ENCODE data around the gene GNAT1. TPM values are rescaled to one million over a fixed set of nuclear protein-coding genes. Genes with fewer than 3 reads are reported as not detected.

The GNAT1 gene
- total RNA-seq, 1 experiment from 2014 or later, result not detected

DNA sequence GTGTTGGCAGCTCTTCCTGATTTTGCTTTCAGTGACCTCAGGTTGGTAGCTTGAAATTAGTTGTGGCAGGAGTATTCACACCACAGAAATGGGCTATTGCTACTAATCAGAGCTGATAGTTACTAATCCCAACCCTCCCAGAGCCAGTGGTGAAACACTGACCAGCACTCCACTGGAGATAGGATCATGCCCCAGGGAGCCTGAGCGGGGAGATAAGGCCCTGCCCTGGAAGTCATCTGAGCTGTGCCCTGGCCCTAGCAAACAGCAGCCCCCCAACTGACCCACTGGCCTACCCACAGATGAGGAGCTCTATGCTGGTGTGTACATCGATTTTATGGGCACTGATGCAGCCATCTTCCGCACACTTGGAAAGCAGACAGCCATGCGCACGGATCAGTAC lies 9.4 kb upstream of the GNAT1 start:
- no peak overlapping the region for H3K4me3 ChIP-seq (ENCODE audit: insufficient read depth, low read depth, low read length)
- H3K36me3 ChIP-seq (replicated peaks; ENCODE audit: control insufficient read depth, insufficient read depth, low read length), result peaks cover 26% of the 10 kb centered on the region
- no peak for DNase-seq

DNA sequence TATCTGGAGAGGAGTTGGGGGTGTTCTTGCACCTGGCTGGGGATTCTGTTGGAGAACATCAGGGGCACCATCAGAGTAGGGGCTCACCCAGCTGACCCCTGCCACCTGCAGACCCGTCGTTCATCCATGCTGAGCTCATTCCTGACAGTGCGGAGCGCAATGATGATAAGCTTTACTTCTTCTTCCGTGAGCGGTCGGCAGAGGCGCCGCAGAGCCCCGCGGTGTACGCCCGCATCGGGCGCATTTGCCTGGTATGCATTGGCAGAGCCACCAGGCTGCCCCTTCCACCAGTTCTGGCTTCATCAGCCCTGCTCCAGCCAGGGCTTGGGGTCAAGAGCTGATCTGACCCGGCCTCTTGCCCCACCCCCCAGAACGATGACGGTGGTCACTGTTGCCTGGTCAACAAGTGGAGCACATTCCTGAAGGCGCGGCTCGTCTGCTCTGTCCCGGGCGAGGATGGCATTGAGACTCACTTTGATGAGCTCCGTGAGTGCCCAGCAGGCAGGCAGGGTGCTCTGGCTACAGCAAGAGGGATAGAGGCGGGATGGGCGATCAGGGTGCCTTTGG lies 8.8 kb upstream of the GNAT1 start:
- no peaks in the 10 kb centered on the region for H3K27me3 ChIP-seq (ENCODE audit: control insufficient read depth, insufficient read depth, low read length)

More for the DNA sequence above, 9.4 kb upstream of the GNAT1 start:
- no peaks in the 10 kb centered on the region for H3K27me3 ChIP-seq (ENCODE audit: control insufficient read depth, insufficient read depth, low read length)

GRCh38 chr3:50183755-50184154 lies 7.7 kb upstream of the GNAT1 start:
- Histone ChIP-seq H3K4me3 (ENCODE audit: insufficient read depth, low read depth, low read length) (no peak overlapping the region), H3K36me3 (replicated peaks; ENCODE audit: control insufficient read depth, insufficient read depth, low read length) (peaks cover 25% of the 10 kb centered on the region), H3K27me3 (ENCODE audit: control insufficient read depth, insufficient read depth, low read length) (no peaks in the 10 kb centered on the region)
- no peak for DNase-seq

More for the DNA sequence above, 8.8 kb upstream of the GNAT1 start:
- DNase-seq, result no peak
- H3K4me3 ChIP-seq (ENCODE audit: insufficient read depth, low read depth, low read length), result no peak overlapping the region
- peaks cover 25% of the 10 kb centered on the region for H3K36me3 ChIP-seq (replicated peaks; ENCODE audit: control insufficient read depth, insufficient read depth, low read length)

DNA sequence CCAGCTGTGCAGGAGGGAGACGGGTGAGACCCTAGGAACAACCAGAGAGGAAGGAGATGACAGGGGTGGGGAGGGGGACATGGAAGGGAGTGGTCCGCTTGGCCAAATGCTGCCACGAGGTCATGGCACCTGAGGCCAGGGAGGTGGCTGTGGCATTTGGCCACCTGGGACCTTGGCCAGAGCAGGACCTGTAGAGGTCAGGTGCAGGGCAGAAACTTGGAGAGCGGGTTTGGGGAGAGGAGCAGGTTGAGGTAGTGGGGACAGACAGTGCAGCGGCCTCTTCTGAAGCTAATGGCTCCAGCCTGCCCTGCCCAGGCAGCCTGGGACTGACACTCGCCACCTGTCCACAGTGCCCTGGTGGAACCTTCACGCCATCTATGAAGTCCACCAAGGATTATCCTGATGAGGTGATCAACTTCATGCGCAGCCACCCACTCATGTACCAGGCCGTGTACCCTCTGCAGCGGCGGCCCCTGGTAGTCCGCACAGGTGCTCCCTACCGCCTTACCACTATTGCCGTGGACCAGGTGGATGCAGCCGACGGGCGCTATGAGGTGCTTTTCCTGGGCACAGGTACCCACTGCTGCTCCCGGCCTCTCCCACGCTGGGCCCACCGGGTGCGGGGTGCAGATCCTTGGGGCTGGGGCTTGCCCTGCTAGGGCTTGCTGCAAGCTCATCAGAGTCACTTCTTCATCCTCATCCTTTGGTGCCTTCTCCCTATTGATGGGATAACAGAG lies 7.0 kb upstream of the GNAT1 start:
- Histone ChIP-seq H3K36me3 (replicated peaks; ENCODE audit: control insufficient read depth, insufficient read depth, low read length) (peaks cover 25% of the 10 kb centered on the region), H3K27me3 (ENCODE audit: control insufficient read depth, insufficient read depth, low read length) (no peaks in the 10 kb centered on the region), H3K4me3 (ENCODE audit: insufficient read depth, low read depth, low read length) (no peak overlapping the region)
- no peak for DNase-seq

DNA sequence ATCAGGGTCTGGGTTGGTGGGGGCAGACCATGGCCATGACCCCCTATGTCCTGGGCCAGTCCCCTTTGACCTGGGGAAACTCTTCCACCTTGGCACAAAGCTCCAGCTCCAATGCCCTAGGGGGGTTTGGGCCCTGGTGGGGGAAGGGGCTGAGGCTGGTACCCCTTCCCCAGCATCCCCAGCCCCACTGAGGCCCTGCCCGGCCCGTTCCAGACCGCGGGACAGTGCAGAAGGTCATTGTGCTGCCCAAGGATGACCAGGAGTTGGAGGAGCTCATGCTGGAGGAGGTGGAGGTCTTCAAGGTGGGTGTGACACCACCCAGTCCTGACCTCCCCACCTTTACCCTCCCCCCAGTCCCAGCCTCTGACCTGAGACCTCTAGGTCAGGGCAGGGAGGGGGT lies 6.2 kb upstream of the GNAT1 start:
- no peak for DNase-seq
- Histone ChIP-seq H3K36me3 (replicated peaks; ENCODE audit: control insufficient read depth, insufficient read depth, low read length) (peaks cover 25% of the 10 kb centered on the region), H3K27me3 (ENCODE audit: control insufficient read depth, insufficient read depth, low read length) (no peaks in the 10 kb centered on the region), H3K4me3 (ENCODE audit: insufficient read depth, low read depth, low read length) (no peak overlapping the region)

DNA sequence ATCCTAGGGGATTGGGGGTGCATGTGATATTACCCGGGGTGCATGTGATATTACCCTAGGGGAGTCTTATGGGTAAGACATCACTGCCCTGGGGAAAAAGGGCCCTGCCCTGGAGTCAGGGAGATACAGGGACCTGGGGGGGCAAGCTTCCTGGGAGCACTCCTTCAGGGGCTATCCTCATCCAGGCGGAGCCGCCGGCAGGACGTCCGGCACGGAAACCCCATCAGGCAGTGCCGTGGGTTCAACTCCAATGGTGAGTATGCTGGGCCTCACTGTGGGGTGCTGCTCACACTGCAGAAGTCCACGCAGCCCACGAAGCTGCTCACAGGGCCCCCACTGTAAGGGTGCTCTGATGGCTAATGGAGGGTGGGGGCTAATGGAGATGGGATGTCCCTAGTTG lies 5.3 kb upstream of the GNAT1 start:
- Histone ChIP-seq H3K36me3 (replicated peaks; ENCODE audit: control insufficient read depth, insufficient read depth, low read length) (peaks cover 25% of the 10 kb centered on the region), H3K27me3 (ENCODE audit: control insufficient read depth, insufficient read depth, low read length) (no peaks in the 10 kb centered on the region), H3K4me3 (ENCODE audit: insufficient read depth, low read depth, low read length) (no peak overlapping the region)
- DNase-seq, result no peak

- H3K4me3 ChIP-seq (ENCODE audit: insufficient read depth, low read depth, low read length), result no peak overlapping the region
- peaks cover 21% of the 10 kb centered on the region for H3K36me3 ChIP-seq (replicated peaks; ENCODE audit: control insufficient read depth, insufficient read depth, low read length)
- no peak for DNase-seq
- no peaks in the 10 kb centered on the region for H3K27me3 ChIP-seq (ENCODE audit: control insufficient read depth, insufficient read depth, low read length)
Observed at GRCh38 chr3:50187750-50188149, 3.7 kb upstream of the GNAT1 start.

DNA sequence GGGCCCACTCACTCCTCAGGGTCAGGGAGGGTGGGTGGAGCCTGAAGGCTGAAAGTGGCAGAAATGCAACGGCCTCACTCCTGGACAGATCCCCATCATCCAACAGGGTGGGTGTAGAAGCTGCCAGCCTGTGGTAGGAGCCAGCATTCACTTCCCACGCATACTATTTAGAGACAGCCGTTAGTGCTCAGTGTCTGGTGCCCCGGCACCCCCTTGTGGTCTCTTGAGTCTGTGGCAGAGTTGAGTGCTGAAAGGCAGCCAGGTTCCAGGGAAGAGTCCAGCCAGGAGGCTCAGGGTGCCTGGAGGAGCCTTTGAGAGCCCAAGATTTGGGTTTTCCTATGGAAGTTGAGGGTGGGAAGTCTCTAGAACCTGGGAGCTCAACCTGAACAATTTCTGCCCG lies 2.1 kb upstream of the GNAT1 start:
- Histone ChIP-seq H3K27me3 (ENCODE audit: control insufficient read depth, insufficient read depth, low read length) (peaks cover 2% of the 10 kb centered on the region), H3K4me3 (ENCODE audit: insufficient read depth, low read depth, low read length) (no peak overlapping the region), H3K36me3 (replicated peaks; ENCODE audit: control insufficient read depth, insufficient read depth, low read length) (peaks cover 15% of the 10 kb centered on the region)
- peak; percentile 91 for DNase-seq

GRCh38 chr3:50189989-50190388 lies 1.4 kb upstream of the GNAT1 start:
- no peak overlapping the region for H3K4me3 ChIP-seq (ENCODE audit: insufficient read depth, low read depth, low read length)
- peaks cover 3% of the 10 kb centered on the region for H3K27me3 ChIP-seq (ENCODE audit: control insufficient read depth, insufficient read depth, low read length)
- DNase-seq, result no peak
- peaks cover 11% of the 10 kb centered on the region for H3K36me3 ChIP-seq (replicated peaks; ENCODE audit: control insufficient read depth, insufficient read depth, low read length)

GRCh38 chr3:50192124-50192523 lies 714 bp downstream of the GNAT1 start:
- peaks cover 3% of the 10 kb centered on the region for H3K27me3 ChIP-seq (ENCODE audit: control insufficient read depth, insufficient read depth, low read length)
- peaks cover 1% of the 10 kb centered on the region; the same call in 1 of the 2 replicates for H3K36me3 ChIP-seq (replicated peaks; ENCODE audit: control insufficient read depth, insufficient read depth, low read length)
- no peak overlapping the region for H3K4me3 ChIP-seq (ENCODE audit: insufficient read depth, low read depth, low read length)
- no peak for DNase-seq

DNA sequence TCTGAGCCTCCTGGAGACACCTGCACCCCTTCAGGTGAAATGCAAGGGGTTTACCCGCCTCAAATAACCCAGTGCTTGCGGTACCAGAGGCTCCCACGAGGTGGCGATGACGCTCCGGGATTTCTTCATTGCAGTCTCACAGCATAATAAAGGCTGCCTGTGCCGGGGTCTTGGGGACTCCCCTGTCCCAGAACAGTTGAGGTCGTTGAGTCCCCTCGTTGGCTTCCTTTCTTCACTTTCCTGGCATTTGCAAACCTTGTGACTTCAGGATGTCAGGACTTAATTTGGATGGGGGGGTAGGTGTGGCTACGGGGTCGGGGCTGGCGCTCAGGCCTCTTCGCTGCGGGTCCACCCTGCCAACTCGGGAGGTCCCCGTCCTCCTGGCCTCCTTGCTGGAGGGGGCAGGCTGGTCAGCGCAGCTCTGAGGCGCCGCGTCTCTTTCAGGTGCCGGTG lies 1.3 kb downstream of the GNAT1 start:
- H3K4me3 ChIP-seq (ENCODE audit: insufficient read depth, low read depth, low read length), result no peak overlapping the region
- peaks cover 3% of the 10 kb centered on the region for H3K27me3 ChIP-seq (ENCODE audit: control insufficient read depth, insufficient read depth, low read length)
- DNase-seq, result peak; percentile 96
- no peaks in the 10 kb centered on the region for H3K36me3 ChIP-seq (replicated peaks; ENCODE audit: control insufficient read depth, insufficient read depth, low read length)

DNA sequence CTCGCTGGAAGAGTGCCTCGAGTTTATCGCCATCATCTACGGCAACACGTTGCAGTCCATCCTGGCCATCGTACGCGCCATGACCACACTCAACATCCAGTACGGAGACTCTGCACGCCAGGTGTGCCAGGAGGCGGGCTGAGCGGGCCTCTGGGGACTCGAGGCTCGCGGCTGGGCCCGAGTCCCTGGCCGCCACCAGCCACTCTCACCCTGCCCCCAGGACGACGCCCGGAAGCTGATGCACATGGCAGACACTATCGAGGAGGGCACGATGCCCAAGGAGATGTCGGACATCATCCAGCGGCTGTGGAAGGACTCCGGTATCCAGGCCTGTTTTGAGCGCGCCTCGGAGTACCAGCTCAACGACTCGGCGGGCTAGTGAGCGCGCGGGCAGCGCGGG lies 1.9 kb downstream of the GNAT1 start:
- DNase-seq, result no peak

GRCh38 chr3:50193746-50194127 lies 2.3 kb downstream of the GNAT1 start:
- no peaks in the 10 kb centered on the region for H3K36me3 ChIP-seq (replicated peaks; ENCODE audit: control insufficient read depth, insufficient read depth, low read length)
- no peak overlapping the region for H3K4me3 ChIP-seq (ENCODE audit: insufficient read depth, low read depth, low read length)
- H3K27me3 ChIP-seq (ENCODE audit: control insufficient read depth, insufficient read depth, low read length), result peaks cover 3% of the 10 kb centered on the region
- no peak for DNase-seq

More for the DNA sequence above, 1.9 kb downstream of the GNAT1 start:
- Histone ChIP-seq H3K4me3 (ENCODE audit: insufficient read depth, low read depth, low read length) (no peak overlapping the region), H3K36me3 (replicated peaks; ENCODE audit: control insufficient read depth, insufficient read depth, low read length) (no peaks in the 10 kb centered on the region), H3K27me3 (ENCODE audit: control insufficient read depth, insufficient read depth, low read length) (peaks cover 3% of the 10 kb centered on the region)

GRCh38 chr3:50194128-50194902 lies 2.9 kb downstream of the GNAT1 start:
- DNase-seq, result peak; percentile 97
- Histone ChIP-seq H3K27me3 (ENCODE audit: control insufficient read depth, insufficient read depth, low read length) (peaks cover 3% of the 10 kb centered on the region), H3K36me3 (replicated peaks; ENCODE audit: control insufficient read depth, insufficient read depth, low read length) (no peaks in the 10 kb centered on the region), H3K4me3 (ENCODE audit: insufficient read depth, low read depth, low read length) (peak overlapping the region; percentile 19; the same call in 1 of the 2 replicates)

All from H7 (cell line).